Mesendoderm (in vitro differentiated cells): Measurements from ENCODE around the gene CYB561.

ENCODE experiments used
- DNase-seq: peaks from one replicate; pipeline ENCODE4 v3.0.0; 2013
- H2AK5ac ChIP-seq: 2 replicates; pipeline ENCODE4 v1.6.1; 2013; ENCODE audit warnings: low read length, inconsistent platforms
- H2BK120ac ChIP-seq: 2 replicates; pipeline ENCODE4 v1.6.1; 2013; ENCODE audit warnings: low read depth, mild to moderate bottlenecking, low read length, moderate library complexity, mixed read lengths
- H2BK15ac ChIP-seq: replicated peaks from 2 replicates; pipeline ENCODE4 v1.6.1; 2013; ENCODE audit warnings: low read depth, mild to moderate bottlenecking, moderate library complexity
- H2BK5ac ChIP-seq: 2 replicates; pipeline ENCODE4 v1.6.1; 2013; ENCODE audit warnings: low read length, inconsistent platforms
- H3K18ac ChIP-seq: 2 replicates; pipeline ENCODE4 v1.6.1; 2013; ENCODE audit warnings: mild to moderate bottlenecking, low read length, mixed read lengths
- H3K23ac ChIP-seq: one replicate; pipeline ENCODE4 v1.6.1; 2013; ENCODE audit warnings: low read length
- H3K27ac ChIP-seq: 2 replicates; pipeline ENCODE4 v1.5.1; 2013; ENCODE audit warnings: low read depth, mild to moderate bottlenecking, inconsistent platforms, low read length, moderate library complexity
- H3K27me3 ChIP-seq: 2 replicates; pipeline ENCODE4 v1.6.1; 2013; ENCODE audit warnings: low read length, control low read depth, mild to moderate bottlenecking, inconsistent platforms; ENCODE audit not compliant: insufficient read depth, poor library complexity
- H3K36me3 ChIP-seq: 2 replicates; pipeline ENCODE4 v1.6.1; 2013; ENCODE audit warnings: low read length, inconsistent platforms; ENCODE audit not compliant: control insufficient read depth, insufficient read depth
- H3K4ac ChIP-seq: one replicate; pipeline ENCODE4 v1.6.1; 2013; ENCODE audit warnings: low read depth, mild to moderate bottlenecking, low read length, moderate library complexity
- H3K4me1 ChIP-seq: 2 replicates; pipeline ENCODE4 v1.6.1; 2013; ENCODE audit warnings: low read depth, low read length, inconsistent platforms; ENCODE audit not compliant: control insufficient read depth
- H3K4me2 ChIP-seq: 2 replicates; pipeline ENCODE4 v1.6.1; 2013; ENCODE audit warnings: low read length
- H3K4me3 ChIP-seq: 2 replicates; pipeline ENCODE4 v1.5.1; 2013; ENCODE audit warnings: mild to moderate bottlenecking, low read length
- H3K56ac ChIP-seq: one replicate; pipeline ENCODE4 v1.6.1; 2013; ENCODE audit warnings: low read length
- H3K79me1 ChIP-seq: 2 replicates; pipeline ENCODE4 v1.6.1; 2013; ENCODE audit warnings: low read length, inconsistent platforms
- H3K79me2 ChIP-seq: 2 replicates; pipeline ENCODE4 v1.6.1; 2013; ENCODE audit warnings: mild to moderate bottlenecking, low read length; ENCODE audit not compliant: control insufficient read depth, insufficient read depth
- H3K9ac ChIP-seq: 2 replicates; pipeline ENCODE4 v1.6.1; 2013; ENCODE audit warnings: low read length, inconsistent platforms
- H4K5ac ChIP-seq: one replicate; pipeline ENCODE4 v1.6.1; 2013; ENCODE audit warnings: low read length
- H4K8ac ChIP-seq: one replicate; pipeline ENCODE4 v1.6.1; 2013; ENCODE audit warnings: low read depth, mild to moderate bottlenecking, control low read depth, low read length, moderate library complexity
- WGBS: extraction: QIAGEN DNeasy Blood & Tissue Kit; methylation state at CpG from one replicate; pipeline ENCODE4 v1.1.7; 2013; ENCODE audit warnings: low lambda C conversion rate, missing lambda C conversion rate; ENCODE audit not compliant: insufficient coverage; ENCODE audit errors: extremely low coverage; 5-methylcytosine and 5-hydroxymethylcytosine counted together

The CYB561 gene

GRCh38 chr17:63451150-63451549 is 5.0 kb upstream of the CYB561 start:
- no peak overlapping the region for H2BK5ac ChIP-seq
- no peak overlapping the region for H3K56ac ChIP-seq
- H2AK5ac ChIP-seq = no peak overlapping the region
- no peak overlapping the region for H3K27ac ChIP-seq
- no peaks in the 10 kb centered on the region for H3K79me2 ChIP-seq
- WGBS = no CpG with 5 or more reads among the region's 11 CpGs
- no peak overlapping the region for H3K9ac ChIP-seq
- H2BK120ac ChIP-seq = no peak overlapping the region
- no peak for DNase-seq
- H3K4me2 ChIP-seq = no peak overlapping the region
- no peak overlapping the region for H4K8ac ChIP-seq
- no peak overlapping the region for H3K4ac ChIP-seq
- H3K36me3 ChIP-seq = no peaks in the 10 kb centered on the region
- H3K4me3 ChIP-seq = no peak overlapping the region
- H3K79me1 ChIP-seq = no peaks in the 10 kb centered on the region
- H4K5ac ChIP-seq = no peak overlapping the region
- H3K18ac ChIP-seq = no peak overlapping the region
- no peak overlapping the region for H2BK15ac ChIP-seq
- peaks cover 6% of the 10 kb centered on the region for H3K4me1 ChIP-seq
- H3K27me3 ChIP-seq = no peaks in the 10 kb centered on the region
- H3K23ac ChIP-seq = no peak overlapping the region

GRCh38 chr17:63450551-63450950 is 4.4 kb upstream of the CYB561 start:
- no CpG with 5 or more reads among the region's 11 CpGs for WGBS

GRCh38 chr17:63448655-63449054 is 2.5 kb upstream of the CYB561 start:
- H3K23ac ChIP-seq = no peak overlapping the region
- no peak overlapping the region for H3K4ac ChIP-seq
- no peak overlapping the region for H4K8ac ChIP-seq
- H3K79me1 ChIP-seq = peaks cover 4% of the 10 kb centered on the region
- no peak overlapping the region for H3K4me2 ChIP-seq
- peak overlapping the region; percentile 54 for H3K56ac ChIP-seq
- no peak overlapping the region for H2BK5ac ChIP-seq
- H3K36me3 ChIP-seq = no peaks in the 10 kb centered on the region
- H2AK5ac ChIP-seq = peak overlapping the region; percentile 43
- H3K4me1 ChIP-seq = peaks cover 6% of the 10 kb centered on the region
- H2BK15ac ChIP-seq = no peak overlapping the region
- no CpG with 5 or more reads among the region's 3 CpGs for WGBS
- no peaks in the 10 kb centered on the region for H3K27me3 ChIP-seq
- H3K79me2 ChIP-seq = no peaks in the 10 kb centered on the region
- no peak overlapping the region for H3K18ac ChIP-seq
- H4K5ac ChIP-seq = no peak overlapping the region
- H3K4me3 ChIP-seq = no peak overlapping the region
- H3K27ac ChIP-seq = no peak overlapping the region
- DNase-seq = no peak
- no peak overlapping the region for H3K9ac ChIP-seq
- no peak overlapping the region for H2BK120ac ChIP-seq

More at GRCh38 chr17:63450551-63450950, 4.4 kb upstream of the CYB561 start:
- Histone ChIP-seq H3K23ac (no peak overlapping the region), H3K36me3 (no peaks in the 10 kb centered on the region), H3K4ac (no peak overlapping the region), H3K56ac (no peak overlapping the region), H4K8ac (no peak overlapping the region), H3K9ac (no peak overlapping the region), H3K79me2 (no peaks in the 10 kb centered on the region), H3K27me3 (no peaks in the 10 kb centered on the region), H2BK15ac (no peak overlapping the region), H3K18ac (no peak overlapping the region), H2AK5ac (no peak overlapping the region), H2BK5ac (no peak overlapping the region), H3K79me1 (no peaks in the 10 kb centered on the region), H3K4me1 (peaks cover 6% of the 10 kb centered on the region), H3K4me2 (no peak overlapping the region), H4K5ac (no peak overlapping the region), H2BK120ac (no peak overlapping the region), H3K4me3 (no peak overlapping the region), H3K27ac (no peak overlapping the region)
- no peak for DNase-seq

GRCh38 chr17:63447471-63448009 is 1.4 kb upstream of the CYB561 start:
- no peaks in the 10 kb centered on the region for H3K79me2 ChIP-seq
- H3K4me3 ChIP-seq = no peak overlapping the region

GRCh38 chr17:63446753-63447470 is 806 bp upstream of the CYB561 start:
- Histone ChIP-seq H3K4me2 (peak overlapping the region; percentile 30), H3K4me3 (no peak overlapping the region), H4K5ac (peak overlapping the region; percentile 5), H3K27ac (peak overlapping the region; percentile 88), H3K56ac (peak overlapping the region; percentile 87), H3K18ac (peak overlapping the region; percentile 98), H4K8ac (peak overlapping the region; percentile 91), H2BK5ac (peak overlapping the region; percentile 60), H3K9ac (peak overlapping the region; percentile 78), H3K4me1 (peaks cover 6% of the 10 kb centered on the region), H2BK15ac (peak overlapping the region; percentile 2), H3K79me2 (no peaks in the 10 kb centered on the region), H2AK5ac (peak overlapping the region; percentile 68), H3K23ac (peak overlapping the region; percentile 11), H3K79me1 (peaks cover 4% of the 10 kb centered on the region), H3K36me3 (no peaks in the 10 kb centered on the region), H3K4ac (peak overlapping the region; percentile 97), H3K27me3 (no peaks in the 10 kb centered on the region), H2BK120ac (peak overlapping the region; percentile 64)
- DNase-seq = peak; percentile 89
- no CpG with 5 or more reads among the region's 44 CpGs for WGBS

More at GRCh38 chr17:63447471-63448009, 1.4 kb upstream of the CYB561 start:
- peak overlapping the region; percentile 11 for H3K23ac ChIP-seq
- peak overlapping the region; percentile 8 for H3K18ac ChIP-seq
- H3K27me3 ChIP-seq = no peaks in the 10 kb centered on the region
- peak overlapping the region; percentile 87 for H3K56ac ChIP-seq
- DNase-seq = no peak
- H3K36me3 ChIP-seq = no peaks in the 10 kb centered on the region
- H3K4me2 ChIP-seq = peak overlapping the region; percentile 30
- H3K9ac ChIP-seq = peak overlapping the region; percentile 78
- peak overlapping the region; percentile 5 for H4K5ac ChIP-seq
- H3K79me1 ChIP-seq = peaks cover 4% of the 10 kb centered on the region
- H3K4me1 ChIP-seq = peaks cover 6% of the 10 kb centered on the region
- H2BK5ac ChIP-seq = peak overlapping the region; percentile 60
- peak overlapping the region; percentile 68 for H2AK5ac ChIP-seq
- H2BK120ac ChIP-seq = no peak overlapping the region
- H3K27ac ChIP-seq = peak overlapping the region; percentile 88
- no peak overlapping the region for H2BK15ac ChIP-seq
- no peak overlapping the region for H4K8ac ChIP-seq
- WGBS = no CpG with 5 or more reads among the region's 12 CpGs
- H3K4ac ChIP-seq = no peak overlapping the region
